B cell (primary cell): Measurements from ENCODE around the gene PDZRN4. TPM values are rescaled to one million over a fixed set of nuclear protein-coding genes. Genes with fewer than 3 reads are reported as not detected.

Experiments
- ATAC-seq: fragments of 200-7000 bp; cut with Tn5 transposase; one replicate; pipeline ENCODE4 v1.10.0; 2021; ENCODE audit warnings: low read depth, mild to moderate bottlenecking, moderate number of reproducible peaks, moderate library complexity
- CTCF ChIA-PET: fragments of 350-600 bp; sonication (Branson Sonifier 250); formaldehyde crosslinking; loops from one replicate; lab custom pipeline; 2021; ENCODE audit warnings: antibody characterized with exemption, inconsistent platforms; lab: Charles Lee
- POLR2A ChIA-PET: fragments of 350-600 bp; sonication (Branson Sonifier 250); formaldehyde crosslinking; loops from one replicate; lab custom pipeline; 2021; ENCODE audit warnings: antibody characterized with exemption; lab: Charles Lee
- DNase-seq: peaks from one replicate; pipeline ENCODE4 v3.0.0; 2013
- H2AFZ ChIP-seq: 2 replicates; pipeline ENCODE4 v1.6.1; 2012; ENCODE audit warnings: mild to moderate bottlenecking, low read depth, low read length; ENCODE audit not compliant: insufficient read depth, poor library complexity, severe bottlenecking
- H3K27ac ChIP-seq, 2 donors: 1 replicate in 1 of 2; 2 replicates in 1 of 2; pipeline ENCODE4 v1.5.1; 2012 to 2013; ENCODE audit warnings: low read length in 2 of 2, mild to moderate bottlenecking in 2 of 2, moderate library complexity in 1 of 2
- H3K27me3 ChIP-seq, 4 experiments: fragments of 200-600 bp in 1 of 4; sonication (generic) in 1 of 4; replicated peaks in 1 of 4; 1 replicate in 2 of 4; 2 replicates in 2 of 4; pipeline versions ENCODE4 v1.6.1 to v1.7.0; 2013 to 2016; ENCODE audit warnings: low read length in 3 of 4, mild to moderate bottlenecking in 2 of 4, mixed read lengths in 1 of 4, moderate library complexity in 1 of 4; ENCODE audit not compliant: insufficient read depth in 4 of 4, control insufficient read depth in 3 of 4; ENCODE audit errors: control extremely low read depth in 1 of 4
- H3K36me3 ChIP-seq, 2 experiments: replicated peaks in 1 of 2; 1 replicate in 1 of 2; 2 replicates in 1 of 2; pipeline versions ENCODE4 v1.6.1 to v1.7.1; 2013; ENCODE audit warnings: low read length in 1 of 2; ENCODE audit not compliant: insufficient read depth in 2 of 2, control insufficient read depth in 1 of 2; ENCODE audit errors: control extremely low read depth in 1 of 2, extremely low read depth in 1 of 2
- H3K4me1 ChIP-seq, 2 donors: fragments of 200-600 bp in 1 of 2; sonication (generic) in 1 of 2; 1 replicate in 1 of 2; 2 replicates in 1 of 2; pipeline versions ENCODE4 v1.5.1 to v1.6.1; 2013 to 2017; ENCODE audit warnings: low read length in 2 of 2; ENCODE audit not compliant: control insufficient read depth in 2 of 2, insufficient read depth in 2 of 2
- H3K4me2 ChIP-seq: replicated peaks from 2 replicates; pipeline ENCODE3; 2012; ENCODE audit warnings: mild to moderate bottlenecking, low read depth, low read length; ENCODE audit not compliant: poor library complexity, severe bottlenecking
- H3K4me3 ChIP-seq, 5 experiments: fragments of 200-600 bp in 1 of 5; sonication (generic) in 1 of 5; 1 replicate in 3 of 5; 2 replicates in 2 of 5; pipeline versions ENCODE4 v1.5.1 to v1.7.0; 2011 to 2016; ENCODE audit warnings: low read length in 4 of 5, mild to moderate bottlenecking in 4 of 5, low read depth in 2 of 5, control low read depth in 1 of 5, moderate library complexity in 1 of 5; ENCODE audit not compliant: insufficient read depth in 1 of 5; ENCODE audit errors: control extremely low read depth in 1 of 5, extremely low read depth in 1 of 5
- H3K79me2 ChIP-seq: fragments of 200-600 bp; sonication (generic); one replicate; pipeline ENCODE4 v1.6.0; 2016; ENCODE audit warnings: low read length; ENCODE audit not compliant: control insufficient read depth, insufficient read depth
- H3K9ac ChIP-seq: fragments of 200-600 bp; sonication (generic); 2 replicates; pipeline ENCODE4 v1.6.1; 2017; ENCODE audit warnings: mild to moderate bottlenecking, low read length, moderate library complexity
- H3K9me3 ChIP-seq, 3 donors: one replicate each; pipeline versions ENCODE4 v1.6.1 to v1.7.1; 2013; ENCODE audit warnings: low read length in 2 of 3; ENCODE audit not compliant: control insufficient read depth in 2 of 3, insufficient read depth in 1 of 3; ENCODE audit errors: control extremely low read depth in 1 of 3
- H4K20me1 ChIP-seq: 2 replicates; pipeline ENCODE4 v1.6.0; 2012; ENCODE audit warnings: mild to moderate bottlenecking, low read length; ENCODE audit not compliant: insufficient read depth, control insufficient read depth, poor library complexity, severe bottlenecking
- H3K27ac Mint-ChIP-seq: one replicate; pipeline ENCODE4 v1.8.0; 2021; ENCODE audit warnings: mixed read lengths
- H3K27me3 Mint-ChIP-seq: one replicate; pipeline ENCODE4 v1.8.0; 2021; ENCODE audit warnings: mixed read lengths
- H3K4me1 Mint-ChIP-seq: one replicate; pipeline ENCODE4 v1.8.0; 2021; ENCODE audit warnings: mixed read lengths
- H3K4me3 Mint-ChIP-seq: one replicate; pipeline ENCODE4 v1.8.0; 2021; ENCODE audit warnings: mixed read lengths
- H3K9me3 Mint-ChIP-seq: one replicate; pipeline ENCODE4 v1.8.0; 2022; ENCODE audit warnings: mixed read lengths; ENCODE audit not compliant: insufficient read depth
- CTCF ChIP-seq: fragments of 200-600 bp; IDR thresholded peaks from one replicate; pipeline ENCODE4 v1.8.0; 2022; ENCODE audit warnings: antibody characterized with exemption, mild to moderate bottlenecking
- EZH2 ChIP-seq: IDR thresholded peaks from 2 replicates; pipeline ENCODE4 v1.6.1; 2012; ENCODE audit warnings: borderline replicate concordance, low read depth, mild to moderate bottlenecking, moderate library complexity, low read length; ENCODE audit not compliant: insufficient read depth, poor library complexity, severe bottlenecking
- WGBS: methylation state at CpG from one replicate; pipeline ENCODE4 v1.1.5; 2013; ENCODE audit warnings: missing lambda C conversion rate; ENCODE audit not compliant: insufficient coverage; 5-methylcytosine and 5-hydroxymethylcytosine counted together
- intact Hi-C: fragments of 100-400 bp; cut with micrococcal nuclease; formaldehyde crosslinking; loops from one replicate; pipeline ENCODE4 v1.10.0; 2022
- polyA plus RNA-seq: library from polyadenylated mRNA; depleted of rRNA; stranded (reverse); fragments of >200 nt; gene quantifications from 2 replicates; pipeline ENCODE4 v1.2.3, GENCODE V29; 2012
- total RNA-seq, 2 donors: library from RNA; stranded (reverse); fragments of 120-200 nt in 1 of 2; gene quantifications; 1 replicate in 1 of 2; 2 replicates in 1 of 2; pipeline versions ENCODE4 v1.2.3 to v1.2.4, GENCODE V29; 2013 to 2022

The PDZRN4 gene
- total and polyA plus RNA-seq, 2 donors (not counting 1 experiment from before 2014, with no cell fraction given), result not detected

- ChIA-PET POLR2A (no interaction called here), CTCF (no interaction called here)
- no peak overlapping the region for H3K27ac Mint-ChIP-seq
- no peak overlapping the region for H3K9ac ChIP-seq
- intact Hi-C loops, result no loop called here
- no peaks in the 10 kb centered on the region for H3K36me3 ChIP-seq
- no peak overlapping the region for H3K4me3 Mint-ChIP-seq
- no peak overlapping the region for H2AFZ ChIP-seq
- no peaks in the 10 kb centered on the region for H3K9me3 Mint-ChIP-seq
- no peaks in the 10 kb centered on the region for H3K4me1 ChIP-seq
- no peak for DNase-seq
- WGBS, result no CpG with 5 or more reads among the region's 4 CpGs
- H3K27me3 ChIP-seq, result no peaks in the 10 kb centered on the region
- no peaks in the 10 kb centered on the region for H3K9me3 ChIP-seq
- H3K79me2 ChIP-seq, result no peaks in the 10 kb centered on the region
- no peak overlapping the region for H3K4me2 ChIP-seq
- TF ChIP-seq CTCF, result no peak
- no peak for TF ChIP-seq EZH2
- no peaks in the 10 kb centered on the region for H3K4me1 Mint-ChIP-seq
- H3K4me3 ChIP-seq, result no peak overlapping the region
- H3K27ac ChIP-seq, result no peak overlapping the region
- H3K27me3 Mint-ChIP-seq, result no peaks in the 10 kb centered on the region
- ATAC-seq, result no peak
- H4K20me1 ChIP-seq, result no peaks in the 10 kb centered on the region
Observed at GRCh38 chr12:41596190-41596589, 408.1 kb downstream of the PDZRN4 start.

GRCh38 chr12:41604830-41605229 lies 416.7 kb downstream of the PDZRN4 start:
- DNase-seq (no peak), ATAC-seq (no peak)
- Histone ChIP-seq H3K27me3 (peaks cover 0 to 4% (median 0%) of the 10 kb centered on the region in 4 experiments), H3K36me3 (no peaks in the 10 kb centered on the region), H2AFZ (no peak overlapping the region), H4K20me1 (no peaks in the 10 kb centered on the region), H3K4me1 (no peaks in the 10 kb centered on the region), H3K9me3 (no peaks in the 10 kb centered on the region), H3K27ac (no peak overlapping the region), H3K4me3 (no peak overlapping the region), H3K9ac (no peak overlapping the region), H3K79me2 (no peaks in the 10 kb centered on the region), H3K4me2 (no peak overlapping the region)
- WGBS, result no CpG with 5 or more reads among the region's 3 CpGs
- Mint-ChIP-seq H3K4me3 (no peak overlapping the region), H3K27ac (no peak overlapping the region), H3K9me3 (no peaks in the 10 kb centered on the region), H3K27me3 (no peaks in the 10 kb centered on the region), H3K4me1 (no peaks in the 10 kb centered on the region)
- ChIA-PET POLR2A (no interaction called here), CTCF (interaction anchor here (0.7 kb wide), 1 partner anchor 159 kb away, joined by 4 read pairs; no protein-coding TSS in a partner anchor)
- intact Hi-C loops, result no loop called here
- TF ChIP-seq CTCF (no peak), EZH2 (no peak)
